Skeletal muscle satellite cell (primary cell): Measurements from ENCODE around the gene RPS6KA2.
"Not testable (repeated sequence)": the region's sequence is repeated elsewhere in the genome, so short reads cannot be mapped to it uniquely, and the experiment has no call there.

Experiments
- H3K27me3 ChIP-seq: 2 replicates; pipeline ENCODE4 v1.7.0; 2013; ENCODE audit warnings: low read length; ENCODE audit not compliant: control insufficient read depth, insufficient read depth
- H3K36me3 ChIP-seq: 2 replicates; pipeline ENCODE4 v1.7.0; 2013; ENCODE audit warnings: mild to moderate bottlenecking, control low read depth, low read length; ENCODE audit not compliant: insufficient read depth
- H3K4me1 ChIP-seq: 2 replicates; pipeline ENCODE4 v1.7.0; 2013; ENCODE audit warnings: low read length; ENCODE audit not compliant: control insufficient read depth, insufficient read depth
- H3K4me2 ChIP-seq: 2 replicates; pipeline ENCODE4 v1.7.0; 2013; ENCODE audit warnings: mild to moderate bottlenecking, low read length
- H3K4me3 ChIP-seq: 2 replicates; pipeline ENCODE4 v1.7.0; 2013; ENCODE audit warnings: low read length
- H3K9ac ChIP-seq: 2 replicates; pipeline ENCODE4 v1.7.0; 2013; ENCODE audit warnings: mild to moderate bottlenecking, low read depth, low read length, moderate library complexity
- H3K9me3 ChIP-seq: replicated peaks from 2 replicates; pipeline ENCODE4 v1.7.0; 2013; ENCODE audit warnings: mild to moderate bottlenecking, control low read depth, low read length

The RPS6KA2 gene

DNA sequence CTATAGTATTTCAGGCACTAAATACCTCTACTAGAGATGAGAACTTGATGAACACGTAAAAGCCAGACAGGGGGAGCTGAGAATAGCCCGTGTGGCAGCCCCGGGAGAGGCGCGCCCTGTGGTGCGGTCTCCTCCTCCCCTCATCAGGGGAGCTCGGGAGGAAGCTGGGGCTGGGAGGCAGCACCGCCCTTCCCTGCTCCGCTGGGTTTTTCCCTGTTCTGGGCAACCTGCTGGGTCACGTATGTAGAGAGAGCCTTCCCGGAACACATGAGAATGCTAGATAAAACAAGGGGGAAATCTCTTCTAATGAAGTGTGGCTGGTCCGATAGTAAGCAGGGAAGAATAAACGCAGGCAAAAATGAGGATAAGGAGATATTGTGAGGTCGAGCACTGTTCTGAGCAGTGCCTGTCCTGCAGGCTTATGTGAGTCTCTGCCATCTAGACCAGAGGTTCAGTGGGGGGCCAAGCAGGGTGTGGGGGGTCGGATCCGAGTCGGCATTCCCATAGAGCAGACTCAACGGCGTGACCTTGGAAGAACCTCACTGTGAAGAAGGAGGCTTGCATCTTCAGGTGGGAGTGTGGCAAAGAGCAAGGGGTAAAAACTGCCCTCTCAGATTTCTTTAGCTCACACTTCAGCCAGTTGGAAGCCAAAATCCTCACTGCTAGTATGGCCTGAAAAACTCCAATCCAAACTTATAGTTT, 13.4 kb upstream of the RPS6KA2 start:
- H3K4me3 ChIP-seq = no peak overlapping the region
- H3K36me3 ChIP-seq = no peaks in the 10 kb centered on the region
- H3K27me3 ChIP-seq = peaks cover 14% of the 10 kb centered on the region
- H3K4me1 ChIP-seq = peaks cover 5% of the 10 kb centered on the region
- no peaks in the 10 kb centered on the region for H3K9me3 ChIP-seq
- no peak overlapping the region for H3K4me2 ChIP-seq
- no peak overlapping the region for H3K9ac ChIP-seq

DNA sequence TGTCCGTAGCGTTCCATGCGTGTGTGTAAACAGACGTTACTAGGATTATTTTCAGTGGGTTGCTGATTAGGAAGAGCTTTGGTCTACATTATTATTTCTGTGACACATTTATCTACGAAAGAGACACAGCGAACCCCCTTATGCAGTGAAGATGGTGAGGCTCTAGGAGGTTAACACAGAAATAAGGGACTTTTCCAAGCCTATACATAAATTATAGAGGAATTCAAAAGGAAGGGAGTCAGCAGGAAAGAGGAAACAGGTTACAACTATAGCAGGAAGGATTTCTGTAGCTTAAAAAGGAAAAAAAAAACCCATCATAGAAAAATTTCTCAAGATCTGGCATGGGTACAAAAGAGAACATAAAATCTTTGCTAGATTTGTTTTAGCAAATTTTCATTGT, 12.9 kb upstream of the RPS6KA2 start:
- H3K4me3 ChIP-seq = no peak overlapping the region
- peaks cover 5% of the 10 kb centered on the region for H3K4me1 ChIP-seq
- peaks cover 14% of the 10 kb centered on the region for H3K27me3 ChIP-seq
- no peak overlapping the region for H3K4me2 ChIP-seq
- H3K36me3 ChIP-seq = no peaks in the 10 kb centered on the region
- no peak overlapping the region for H3K9ac ChIP-seq
- no peaks in the 10 kb centered on the region for H3K9me3 ChIP-seq

DNA sequence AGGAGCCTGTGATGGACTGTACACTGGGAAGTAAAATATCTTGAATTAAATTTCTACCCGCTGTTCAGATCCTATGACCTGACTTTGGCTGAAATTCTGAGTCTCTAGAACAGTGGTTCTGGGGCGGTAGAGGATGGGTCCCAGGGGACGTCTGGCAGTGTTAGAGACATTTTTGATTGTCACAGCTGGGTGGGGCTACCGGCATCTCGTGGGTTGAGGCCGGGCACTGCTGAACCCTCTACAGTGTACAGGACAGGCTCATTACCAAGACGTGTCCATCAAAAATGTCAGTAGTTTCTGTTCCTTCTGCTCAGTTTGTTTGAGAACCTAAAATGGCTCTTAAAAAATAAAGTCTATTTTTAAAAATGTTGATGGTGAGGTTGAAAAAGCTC, 11.5 kb upstream of the RPS6KA2 start:
- peaks cover 8% of the 10 kb centered on the region for H3K27me3 ChIP-seq
- no peaks in the 10 kb centered on the region for H3K9me3 ChIP-seq
- peaks cover 10% of the 10 kb centered on the region for H3K4me1 ChIP-seq
- no peak overlapping the region for H3K9ac ChIP-seq
- no peak overlapping the region for H3K4me2 ChIP-seq
- no peaks in the 10 kb centered on the region for H3K36me3 ChIP-seq
- H3K4me3 ChIP-seq = no peak overlapping the region

DNA sequence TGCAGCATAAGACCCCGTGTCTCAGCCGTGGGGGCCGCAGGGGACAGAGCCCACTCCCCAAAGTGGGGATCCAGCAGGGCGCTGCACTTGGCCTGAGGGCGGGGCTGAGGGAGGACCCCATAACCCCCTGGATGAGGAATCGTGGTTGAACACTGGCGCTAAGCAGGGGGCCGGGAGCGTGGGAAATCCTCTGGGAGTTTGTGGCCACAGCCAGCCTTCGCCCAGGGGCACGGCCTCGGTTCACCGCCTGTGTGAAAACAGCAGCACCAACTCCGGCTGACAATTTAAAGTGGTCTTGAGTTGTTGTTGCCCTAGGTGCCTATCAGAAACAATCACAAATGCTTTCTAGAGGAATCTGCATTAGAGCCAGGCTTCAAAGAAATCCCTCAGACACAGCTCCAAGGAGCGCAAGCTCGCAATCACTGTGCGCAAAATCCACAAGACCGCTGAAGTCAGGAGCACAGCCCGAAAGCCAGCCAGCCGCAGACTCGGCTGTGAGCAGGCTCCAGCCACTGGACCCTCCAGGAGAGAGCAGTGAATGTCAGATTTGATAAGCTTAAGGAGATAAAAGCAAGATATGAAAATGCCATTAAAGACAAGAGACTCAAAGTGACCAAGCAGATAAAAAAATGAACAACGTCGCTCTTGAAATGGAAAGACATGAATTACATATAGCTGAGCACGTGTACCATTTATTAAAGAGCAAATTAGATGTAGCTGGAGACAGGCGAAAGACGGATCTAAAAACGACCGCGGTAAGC, 10.9 kb upstream of the RPS6KA2 start:
- no peaks in the 10 kb centered on the region for H3K36me3 ChIP-seq
- H3K27me3 ChIP-seq = peaks cover 8% of the 10 kb centered on the region
- H3K4me2 ChIP-seq = no peak overlapping the region
- H3K4me1 ChIP-seq = peaks cover 15% of the 10 kb centered on the region
- no peak overlapping the region for H3K4me3 ChIP-seq
- no peaks in the 10 kb centered on the region for H3K9me3 ChIP-seq
- H3K9ac ChIP-seq = no peak overlapping the region

DNA sequence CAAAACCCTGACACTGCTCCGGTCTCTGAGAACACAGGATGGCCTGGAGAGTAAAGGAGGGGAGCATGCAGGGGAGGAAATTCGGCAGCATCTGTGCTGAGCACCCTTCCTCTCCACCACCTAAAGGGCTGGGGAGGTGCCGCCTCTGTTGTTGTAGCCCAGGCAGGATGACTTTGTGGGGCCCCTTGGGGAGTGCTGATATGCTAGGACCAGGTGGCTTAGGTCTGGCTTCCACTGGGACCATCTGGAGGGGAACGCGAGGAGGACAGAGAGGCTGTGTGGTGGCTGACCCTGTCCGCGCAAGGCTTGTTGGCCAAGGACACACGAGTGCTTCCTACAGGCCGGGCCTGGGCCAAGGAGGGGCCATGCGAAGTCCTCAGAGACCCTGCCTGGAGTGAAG, 9.9 kb upstream of the RPS6KA2 start:
- Histone ChIP-seq H3K9me3 (no peaks in the 10 kb centered on the region), H3K36me3 (no peaks in the 10 kb centered on the region), H3K9ac (no peak overlapping the region), H3K4me2 (no peak overlapping the region), H3K4me3 (no peak overlapping the region), H3K4me1 (peaks cover 15% of the 10 kb centered on the region), H3K27me3 (peaks cover 8% of the 10 kb centered on the region)

DNA sequence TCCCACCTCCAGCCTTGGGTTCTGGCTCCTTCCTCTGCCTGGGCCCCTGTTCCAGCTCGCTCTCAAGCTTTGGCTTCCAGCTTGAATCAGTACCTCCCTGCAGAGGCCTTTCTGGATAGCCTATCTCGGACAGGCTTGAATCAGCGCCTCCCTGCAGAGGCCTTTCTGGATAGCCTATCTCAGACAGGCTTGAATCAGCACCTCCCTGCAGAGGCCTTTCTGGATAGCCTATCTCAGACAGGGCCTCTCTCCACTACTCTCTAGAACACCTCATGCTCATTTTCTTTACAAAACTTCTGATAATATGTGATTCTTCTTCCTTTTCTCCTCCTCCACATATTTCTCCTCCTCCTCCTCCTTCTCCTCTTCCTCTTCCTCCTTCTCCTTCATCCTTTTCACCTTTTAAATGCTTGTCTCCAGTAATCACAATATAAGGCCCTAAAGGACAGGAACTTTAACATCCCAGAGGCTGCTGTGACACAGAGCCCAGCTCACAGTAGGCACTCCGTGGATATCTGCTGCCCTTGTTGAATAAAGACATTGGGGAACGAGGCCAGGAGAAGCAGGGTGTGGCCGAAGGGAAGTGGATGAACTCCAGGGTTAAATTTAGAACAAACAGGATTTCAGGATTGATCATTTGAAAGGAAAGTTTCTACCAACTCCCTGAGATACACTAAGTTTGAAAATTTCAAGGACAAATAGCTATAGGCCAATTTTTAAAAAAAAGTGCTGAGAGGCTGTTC, 9.3 kb upstream of the RPS6KA2 start:
- H3K36me3 ChIP-seq = no peaks in the 10 kb centered on the region
- peaks cover 8% of the 10 kb centered on the region for H3K27me3 ChIP-seq

DNA sequence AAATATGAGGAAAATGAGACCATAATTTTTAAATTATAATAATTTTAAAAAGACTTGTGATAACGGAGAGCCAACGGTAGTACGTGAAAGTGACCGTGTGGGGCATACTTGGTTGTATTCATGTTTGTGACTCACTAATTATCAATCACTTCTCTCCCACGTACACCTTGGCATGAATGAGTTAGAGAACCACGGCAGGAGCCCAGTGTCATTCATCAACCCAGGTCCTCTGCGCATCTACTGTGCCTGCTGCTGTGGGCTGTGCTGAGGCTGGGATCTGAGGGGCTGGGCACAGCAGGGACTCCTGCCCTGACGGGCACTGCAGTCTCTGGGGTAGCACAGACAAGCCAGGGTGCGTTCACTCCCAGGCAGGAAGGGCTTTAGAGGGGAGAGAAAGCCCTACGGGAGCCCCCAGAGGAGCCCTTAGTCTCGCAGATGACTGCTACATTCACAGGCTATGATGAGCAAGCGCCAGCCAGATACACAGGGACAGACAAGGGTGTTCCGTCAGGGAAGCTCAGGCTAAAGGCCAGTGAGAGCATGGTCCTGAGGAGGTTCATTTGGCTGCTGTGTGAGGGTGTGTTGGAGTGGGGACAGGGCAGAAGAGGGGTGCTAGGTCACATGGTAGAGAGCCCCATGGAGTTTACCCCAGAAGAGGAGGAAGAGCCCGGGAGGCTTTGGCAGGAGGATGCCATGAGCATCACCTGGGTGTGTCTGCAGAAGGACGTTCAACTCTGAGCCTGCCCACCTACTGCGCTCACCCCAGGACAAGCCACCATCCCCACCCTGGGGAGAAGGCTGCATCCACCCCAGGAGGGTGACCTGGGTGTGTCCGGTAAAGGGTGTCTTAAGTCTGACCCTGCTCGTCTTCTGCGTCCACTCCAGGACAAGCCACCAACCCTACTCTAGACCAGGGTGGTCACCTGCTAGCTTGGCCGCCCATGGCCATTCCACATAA, 8.2 kb upstream of the RPS6KA2 start:
- Histone ChIP-seq H3K27me3 (peaks cover 8% of the 10 kb centered on the region), H3K9me3 (no peaks in the 10 kb centered on the region), H3K9ac (no peak overlapping the region)

More for the DNA sequence above, 9.3 kb upstream of the RPS6KA2 start:
- Histone ChIP-seq H3K4me2 (no peak overlapping the region), H3K4me3 (no peak overlapping the region), H3K9me3 (no peaks in the 10 kb centered on the region), H3K9ac (no peak overlapping the region), H3K4me1 (peaks cover 15% of the 10 kb centered on the region)

DNA sequence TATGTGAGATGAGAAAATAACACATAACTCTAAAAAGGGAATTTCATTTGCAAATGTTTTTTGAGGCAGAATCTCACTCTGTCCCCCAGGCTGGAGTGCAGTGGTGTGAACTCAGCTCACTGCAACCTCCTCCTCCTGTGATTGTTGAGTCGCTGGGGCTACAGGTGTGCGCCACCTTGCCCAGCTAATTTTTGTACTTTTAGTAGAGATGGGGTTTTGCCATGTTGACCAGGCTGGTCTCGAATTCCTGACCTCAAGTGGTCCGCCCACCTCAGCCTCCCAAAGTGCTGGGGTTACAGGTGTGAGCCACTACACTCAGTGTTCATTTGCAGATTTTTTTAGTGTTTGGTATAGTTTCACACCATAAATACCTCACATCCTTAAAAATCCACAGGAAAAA, 7.5 kb upstream of the RPS6KA2 start:
- not testable (repeated sequence) for H3K36me3 ChIP-seq, H3K27me3 ChIP-seq, H3K4me3 ChIP-seq, H3K4me2 ChIP-seq, H3K9ac ChIP-seq, H3K9me3 ChIP-seq
- peaks cover 20% of the 10 kb centered on the region for H3K4me1 ChIP-seq

More for the DNA sequence above, 8.2 kb upstream of the RPS6KA2 start:
- Histone ChIP-seq H3K36me3 (no peaks in the 10 kb centered on the region), H3K4me1 (peaks cover 15% of the 10 kb centered on the region), H3K4me2 (no peak overlapping the region), H3K4me3 (no peak overlapping the region)

DNA sequence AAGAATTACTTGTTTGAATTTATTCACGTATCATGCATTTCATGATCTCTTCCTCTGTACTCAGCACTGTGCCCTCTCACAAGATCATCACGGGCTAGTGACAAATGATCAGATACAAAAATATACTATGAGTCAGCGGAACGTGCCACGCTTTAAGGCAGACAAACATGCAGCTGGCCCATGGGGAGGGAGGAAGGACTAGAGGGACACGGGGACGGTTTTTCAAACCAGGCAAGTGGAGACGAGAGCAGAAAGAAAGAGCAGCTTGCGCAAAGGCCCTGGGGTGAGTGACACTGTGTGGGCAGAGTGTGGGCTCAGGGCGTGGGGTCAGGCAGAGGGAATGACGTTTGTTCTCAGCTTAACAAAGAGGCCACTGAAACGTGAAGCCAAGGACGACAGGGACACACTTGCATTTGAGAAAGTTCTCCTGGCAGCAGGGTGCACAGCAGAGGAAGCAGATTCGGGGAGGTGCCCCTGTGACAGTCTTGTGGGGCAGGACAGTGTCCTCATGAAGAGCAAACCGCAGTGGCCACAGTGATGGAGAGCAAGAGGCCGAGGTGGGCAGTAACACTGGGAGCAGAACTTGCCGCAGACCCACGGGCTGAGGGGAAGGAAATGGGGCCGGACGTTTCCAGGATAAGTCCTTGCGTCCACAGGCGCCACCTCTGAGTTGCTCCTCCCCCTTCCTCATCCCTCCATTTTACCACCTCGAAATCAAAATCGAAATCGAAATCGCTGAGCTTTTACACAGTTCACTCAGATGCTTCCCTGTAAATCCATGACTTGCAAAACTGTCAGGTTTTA, 6.9 kb upstream of the RPS6KA2 start:
- Histone ChIP-seq H3K9me3 (no peaks in the 10 kb centered on the region), H3K4me3 (no peak overlapping the region), H3K4me1 (peaks cover 27% of the 10 kb centered on the region), H3K27me3 (peaks cover 3% of the 10 kb centered on the region), H3K9ac (no peak overlapping the region), H3K4me2 (no peak overlapping the region), H3K36me3 (no peaks in the 10 kb centered on the region)

DNA sequence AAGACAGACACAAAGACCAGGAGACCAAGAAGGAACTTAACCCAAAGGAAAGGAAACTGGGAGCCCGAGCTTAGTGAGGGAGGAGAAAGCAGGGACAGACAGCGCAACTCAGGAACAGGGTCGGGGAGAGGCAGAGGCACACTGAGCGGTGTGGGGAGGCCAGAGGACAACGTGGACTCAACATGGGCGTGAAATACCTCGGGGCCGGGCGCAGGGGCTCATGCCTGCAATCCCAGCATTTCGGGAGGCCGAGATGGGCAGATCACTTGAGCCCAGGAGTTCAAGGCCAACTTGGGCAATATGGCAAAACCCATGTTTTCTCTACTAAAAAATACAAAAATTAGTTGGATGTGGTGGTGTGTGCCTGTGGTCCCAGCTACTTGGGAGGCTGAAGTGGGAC, 5.7 kb upstream of the RPS6KA2 start:
- no peaks in the 10 kb centered on the region for H3K36me3 ChIP-seq
- H3K4me1 ChIP-seq = peaks cover 36% of the 10 kb centered on the region
- H3K4me3 ChIP-seq = no peak overlapping the region
- no peak overlapping the region for H3K4me2 ChIP-seq
- no peaks in the 10 kb centered on the region for H3K9me3 ChIP-seq
- no peak overlapping the region for H3K9ac ChIP-seq
- H3K27me3 ChIP-seq = no peaks in the 10 kb centered on the region
